Endothelial cell of umbilical vein (primary cell): ENCODE results near the gene NES. TPM values are rescaled to one million over a fixed set of nuclear protein-coding genes. Genes with fewer than 3 reads are reported as not detected.

Experiments
- BruUV-seq: library from RNA; stranded (reverse); fragments of 400-500 nt; replicated peaks from 2 replicates; lab custom pipeline; 2021; lab: Mats Ljungman, UMichigan
- CTCF ChIA-PET: fragments of 300-600, 350-600 bp; sonication (Branson Sonifier 250); formaldehyde crosslinking; loops from one replicate; lab custom pipeline; 2021; ENCODE audit warnings: antibody characterized with exemption, inconsistent platforms; lab: Charles Lee
- POLR2A ChIA-PET: fragments of 300-600, 350-600 bp; sonication (Branson Sonifier 250); formaldehyde crosslinking; loops from one replicate; lab custom pipeline; 2021; ENCODE audit warnings: antibody characterized with exemption, inconsistent platforms; lab: Charles Lee
- DNase-seq: peaks from one replicate; pipeline ENCODE4 v3.0.0-alpha.2; 2011; ENCODE audit warnings: low read depth, low spot score
- FAIRE-seq: peaks from 2 replicates; lab custom pipeline; 2011; peaks lifted over from hg19 to GRCh38; lab: Jason Lieb, UNC
- H2AFZ ChIP-seq: 2 replicates; pipeline ENCODE4 v1.6.0; 2012; ENCODE audit warnings: low read depth, low read length, control low read depth, inconsistent platforms
- H3K27ac ChIP-seq: 2 replicates; pipeline ENCODE4 v1.5.1; 2011; ENCODE audit warnings: low read depth, mild to moderate bottlenecking, control low read depth, low read length, moderate library complexity; ENCODE audit not compliant: insufficient read depth
- H3K27me3 ChIP-seq, 2 experiments: 2 replicates each; pipeline versions ENCODE4 v1.6.0 to v1.6.1; 2011; ENCODE audit warnings: low read length in 2 of 2, mixed read lengths in 1 of 2; ENCODE audit not compliant: control insufficient read depth in 2 of 2, insufficient read depth in 2 of 2
- H3K36me3 ChIP-seq, 2 experiments: 2 replicates in 1 of 2; 3 replicates in 1 of 2; pipeline ENCODE4 v1.5.1; 2011; ENCODE audit warnings: low read length in 2 of 2, mild to moderate bottlenecking in 1 of 2, moderate library complexity in 1 of 2; ENCODE audit not compliant: control insufficient read depth in 2 of 2, insufficient read depth in 2 of 2; ENCODE audit errors: extremely low read depth in 1 of 2
- H3K4me1 ChIP-seq: 3 replicates; pipeline ENCODE4 v1.5.1; 2011; ENCODE audit warnings: mild to moderate bottlenecking, low read length; ENCODE audit not compliant: control insufficient read depth, insufficient read depth; ENCODE audit errors: extremely low read depth
- H3K4me2 ChIP-seq: 2 replicates; pipeline ENCODE4 v1.6.1; 2011; ENCODE audit warnings: low read length, control low read depth, mixed read lengths; ENCODE audit not compliant: insufficient read depth
- H3K4me3 ChIP-seq, 3 experiments: fragments of 200-600 bp in 1 of 3; sonication (generic), shearing (Covaris generic) in 1 of 3; replicated peaks in 1 of 3; 2 replicates each; pipeline ENCODE4 v1.5.1; 2011 to 2016; ENCODE audit warnings: control low read depth in 3 of 3, low read length in 3 of 3, mild to moderate bottlenecking in 2 of 3, inconsistent platforms in 1 of 3, low read depth in 1 of 3, moderate library complexity in 1 of 3; ENCODE audit not compliant: insufficient read depth in 1 of 3
- H3K79me2 ChIP-seq: 2 replicates; pipeline ENCODE4 v1.6.0; 2012; ENCODE audit warnings: low read length, inconsistent platforms; ENCODE audit not compliant: control insufficient read depth, insufficient read depth
- H3K9ac ChIP-seq: replicated peaks from 2 replicates; pipeline ENCODE3; 2011; ENCODE audit warnings: low read length, control low read depth; ENCODE audit not compliant: insufficient read depth; ENCODE audit errors: extremely low read depth
- H3K9me1 ChIP-seq: replicated peaks from 3 replicates; pipeline ENCODE4 v1.6.0; 2011; ENCODE audit warnings: mild to moderate bottlenecking, low read length; ENCODE audit not compliant: control insufficient read depth, insufficient read depth; ENCODE audit errors: extremely low read depth
- H3K9me3 ChIP-seq: replicated peaks from 2 replicates; pipeline ENCODE4 v1.5.1; 2012; ENCODE audit warnings: low read length, inconsistent platforms; ENCODE audit not compliant: control insufficient read depth, insufficient read depth
- H4K20me1 ChIP-seq: replicated peaks from 2 replicates; pipeline ENCODE3; 2011; ENCODE audit warnings: mild to moderate bottlenecking, low read length; ENCODE audit not compliant: control insufficient read depth, insufficient read depth; ENCODE audit errors: extremely low read depth
- EZH2 ChIP-seq: IDR thresholded peaks from 2 replicates; pipeline ENCODE4 v1.6.1; 2012; ENCODE audit warnings: borderline replicate concordance, low read depth, mild to moderate bottlenecking, moderate library complexity, low read length, inconsistent platforms; ENCODE audit not compliant: severe bottlenecking
- FOS ChIP-seq: IDR thresholded peaks from 2 replicates; pipeline ENCODE4 v1.6.1; 2011; ENCODE audit warnings: mild to moderate bottlenecking, low read length, moderate library complexity, borderline replicate concordance; ENCODE audit not compliant: insufficient read depth
- GATA2 ChIP-seq: IDR thresholded peaks from 2 replicates; pipeline ENCODE4 v1.7.0; 2011; ENCODE audit warnings: low read depth, mild to moderate bottlenecking, moderate library complexity, mixed read lengths, low read length; ENCODE audit not compliant: insufficient read length, insufficient read depth
- JUN ChIP-seq: IDR thresholded peaks from 2 replicates; pipeline ENCODE4 v1.6.1; 2011; ENCODE audit warnings: borderline replicate concordance, low read depth; ENCODE audit not compliant: insufficient read length, insufficient read depth
- MYC ChIP-seq: IDR thresholded peaks from one replicate; pipeline ENCODE4 v1.6.1; 2011; ENCODE audit warnings: mild to moderate bottlenecking, low read depth, low read length
- POLR2A ChIP-seq: IDR thresholded peaks from 2 replicates; pipeline ENCODE4 v1.6.1; 2012; ENCODE audit warnings: low read depth, mild to moderate bottlenecking, control low read depth, low read length
- POLR2AphosphoS5 ChIP-seq: IDR thresholded peaks from 2 replicates; pipeline ENCODE4 v1.6.1; 2012; ENCODE audit warnings: low read depth, mild to moderate bottlenecking, control low read depth, low read length, moderate library complexity; ENCODE audit not compliant: insufficient read depth
- dilution Hi-C: fragments of 300-500 bp; cut with MboI; formaldehyde crosslinking; loops from one replicate; pipeline ENCODE4 v1.15.0; 2019; ENCODE audit warnings: low sequenced_read_pairs; ENCODE audit not compliant: extremely low pct_ligation_motif_present
- intact Hi-C: fragments of 100-400 bp; cut with micrococcal nuclease; formaldehyde crosslinking; loops from one replicate; pipeline ENCODE4 v1.10.0; 2022
- polyA plus RNA-seq, 4 experiments: library from polyadenylated mRNA; depleted of rRNA in 3 of 4; stranded (reverse) in 3 of 4; unstranded in 1 of 4; fragments of >200 nt; gene quantifications; 2 replicates each; pipeline versions ENCODE4 v1.2.1 to v1.2.3, GENCODE V29; 2011 to 2012; ENCODE audit warnings: missing spikeins in 1 of 4
- total RNA-seq: library from RNA; stranded (reverse); gene quantifications from 2 replicates; pipeline ENCODE4 v1.2.3, GENCODE V29; 2021
- TF ChIP-seq, protein P1 (sequence below), 2 donors: IDR thresholded peaks; 1 replicate in 1 of 2; 2 replicates in 1 of 2; pipeline ENCODE4 v1.5.1; 2011; ENCODE audit warnings: low read length in 2 of 2, mild to moderate bottlenecking in 2 of 2, moderate library complexity in 2 of 2, control low read depth in 1 of 2, inconsistent platforms in 1 of 2, low read depth in 1 of 2; ENCODE audit not compliant: insufficient read depth in 1 of 2; ENCODE audit errors: extremely low read depth in 1 of 2
- TF ChIP-seq, protein P2 (sequence below): IDR thresholded peaks from 2 replicates; pipeline ENCODE4 v1.6.1; 2011; ENCODE audit not compliant: insufficient read depth, insufficient read length

Gene NES
- total and polyA plus RNA-seq, 2 donors (not counting 3 experiments of a cell fraction or from before 2014, with no cell fraction given): 19.4 to 274 TPM

DNA sequence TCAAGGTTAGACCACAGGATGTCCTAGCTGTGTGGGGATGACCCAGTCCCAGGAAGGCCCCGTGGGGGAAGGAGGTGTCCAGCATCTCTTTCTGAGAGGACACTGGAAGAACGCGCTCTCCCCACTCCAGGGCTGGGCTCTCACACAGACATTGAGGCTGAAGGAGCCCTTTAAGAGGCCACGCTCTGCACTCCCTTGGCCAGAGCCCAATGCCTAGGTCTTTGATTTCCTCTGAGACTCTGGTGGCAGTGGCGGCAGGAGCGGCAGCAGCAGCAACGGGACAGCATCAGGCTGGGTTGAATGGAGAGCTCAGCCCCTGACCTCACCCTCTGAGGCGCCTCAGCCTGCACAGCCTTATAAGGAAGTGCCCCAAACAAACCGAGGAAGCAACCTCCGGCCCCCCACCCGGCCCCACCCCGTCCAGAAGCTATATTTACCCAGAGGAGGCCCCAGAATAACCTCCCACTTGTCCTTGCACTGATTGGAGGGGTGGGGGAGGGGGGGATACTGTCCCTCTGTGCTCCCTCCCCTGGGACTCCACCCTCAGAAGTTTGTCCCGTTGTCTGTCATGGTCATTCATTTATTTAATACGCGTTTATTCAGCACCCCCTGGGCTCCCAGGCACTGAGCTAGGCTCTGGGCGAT lies 12.3 kb downstream of the NES start:
- BruUV-seq: TSS peak; percentile 27
- no peaks in the 10 kb centered on the region for H3K9me3 ChIP-seq
- DNase-seq: no peak
- no peak overlapping the region for H3K4me3 ChIP-seq
- dilution Hi-C loops (no loop called here), intact Hi-C loops (no loop called here)
- no peaks in the 10 kb centered on the region for H3K9me1 ChIP-seq
- no peaks in the 10 kb centered on the region for H3K79me2 ChIP-seq
- peak overlapping the region; percentile 49 for H2AFZ ChIP-seq
- ChIA-PET POLR2A (interaction anchor here (0.6 to 1.6 kb wide), 3 partner anchors 12 to 198 kb away, joined by 3 to 9 read pairs (median 3); partner anchors contain the start of genes ISG20L2 and METTL25B), CTCF (interaction anchor here (1.0 to 4.8 kb wide), 5 partner anchors 11 to 263 kb away, joined by 3 to 59 read pairs (median 4); partner anchors contain the start of gene NES)
- H3K4me2 ChIP-seq: peak overlapping the region; percentile 9
- H3K36me3 ChIP-seq: no peaks in the 10 kb centered on the region
- H3K27ac ChIP-seq: peak overlapping the region; percentile 26
- peak; percentile 80 for FAIRE-seq
- TF ChIP-seq FOS: no peak
- TF ChIP-seq, protein P1, sequence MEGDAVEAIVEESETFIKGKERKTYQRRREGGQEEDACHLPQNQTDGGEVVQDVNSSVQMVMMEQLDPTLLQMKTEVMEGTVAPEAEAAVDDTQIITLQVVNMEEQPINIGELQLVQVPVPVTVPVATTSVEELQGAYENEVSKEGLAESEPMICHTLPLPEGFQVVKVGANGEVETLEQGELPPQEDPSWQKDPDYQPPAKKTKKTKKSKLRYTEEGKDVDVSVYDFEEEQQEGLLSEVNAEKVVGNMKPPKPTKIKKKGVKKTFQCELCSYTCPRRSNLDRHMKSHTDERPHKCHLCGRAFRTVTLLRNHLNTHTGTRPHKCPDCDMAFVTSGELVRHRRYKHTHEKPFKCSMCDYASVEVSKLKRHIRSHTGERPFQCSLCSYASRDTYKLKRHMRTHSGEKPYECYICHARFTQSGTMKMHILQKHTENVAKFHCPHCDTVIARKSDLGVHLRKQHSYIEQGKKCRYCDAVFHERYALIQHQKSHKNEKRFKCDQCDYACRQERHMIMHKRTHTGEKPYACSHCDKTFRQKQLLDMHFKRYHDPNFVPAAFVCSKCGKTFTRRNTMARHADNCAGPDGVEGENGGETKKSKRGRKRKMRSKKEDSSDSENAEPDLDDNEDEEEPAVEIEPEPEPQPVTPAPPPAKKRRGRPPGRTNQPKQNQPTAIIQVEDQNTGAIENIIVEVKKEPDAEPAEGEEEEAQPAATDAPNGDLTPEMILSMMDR (IDR thresholded peaks at IDR 0.05; ENCODE audit: extremely low read depth in 1 of 2, insufficient read depth in 1 of 2, low read depth in 1 of 2, low read length in 2 of 2): no peak
- TF ChIP-seq GATA2: no peak
- TF ChIP-seq, protein P2, sequence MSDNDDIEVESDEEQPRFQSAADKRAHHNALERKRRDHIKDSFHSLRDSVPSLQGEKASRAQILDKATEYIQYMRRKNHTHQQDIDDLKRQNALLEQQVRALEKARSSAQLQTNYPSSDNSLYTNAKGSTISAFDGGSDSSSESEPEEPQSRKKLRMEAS: no peak
- TF ChIP-seq EZH2: no peak
- TF ChIP-seq MYC: no peak
- TF ChIP-seq JUN: no peak
- TF ChIP-seq POLR2AphosphoS5: no peak
- no peak for TF ChIP-seq POLR2A
- H3K27me3 ChIP-seq: no peaks in the 10 kb centered on the region
- no peaks in the 10 kb centered on the region for H4K20me1 ChIP-seq
- H3K9ac ChIP-seq: no peak overlapping the region
- peaks cover 48% of the 10 kb centered on the region for H3K4me1 ChIP-seq
